Heart left ventricle (tissue), 16 donors: ENCODE data around the gene ARSG. TPM values are rescaled to one million over a fixed set of nuclear protein-coding genes. Genes with fewer than 3 reads are reported as not detected.

Source experiments
- ATAC-seq, 4 donors: fragments of 200-7000 bp; cut with Tn5 transposase; one replicate each; pipeline ENCODE4 v1.9.1; 2020 to 2022; ENCODE audit warnings: moderate library complexity in 4 of 4, mild to moderate bottlenecking in 3 of 4, moderate number of reproducible peaks in 1 of 4
- DNase-seq, 5 donors: peaks; one replicate each; pipeline ENCODE4 v3.0.0-alpha.2; 2020
- H3K27ac ChIP-seq, 12 donors: fragments of 200-600 bp; sonication (generic) in 4 of 12; one replicate each; pipeline versions ENCODE4 v1.5.0 to v1.8.0; 2016 to 2022; ENCODE audit warnings: mild to moderate bottlenecking in 2 of 12
- H3K27me3 ChIP-seq, 9 donors: fragments of 200-600 bp; sonication (generic) in 2 of 9; one replicate each; pipeline versions ENCODE4 v1.5.1 to v1.8.0; 2016 to 2022; ENCODE audit warnings: mild to moderate bottlenecking in 3 of 9
- H3K36me3 ChIP-seq, 9 donors: fragments of 200-600 bp; sonication (generic) in 2 of 9; one replicate each; pipeline versions ENCODE4 v1.5.0 to v1.8.0; 2018 to 2022; ENCODE audit warnings: mild to moderate bottlenecking in 2 of 9
- H3K4me1 ChIP-seq, 12 donors: fragments of 200-600 bp; sonication (generic) in 4 of 12; one replicate each; pipeline versions ENCODE4 v1.5.0 to v1.8.0; 2016 to 2022; ENCODE audit warnings: mild to moderate bottlenecking in 3 of 12
- H3K4me3 ChIP-seq, 12 donors: fragments of 200-600 bp; sonication (generic) in 4 of 12; one replicate each; pipeline versions ENCODE4 v1.5.0 to v1.8.0; 2017 to 2022; ENCODE audit warnings: mild to moderate bottlenecking in 9 of 12, moderate library complexity in 4 of 12
- H3K9me3 ChIP-seq, 12 donors: fragments of 200-600 bp; sonication (generic) in 4 of 12; one replicate each; pipeline versions ENCODE4 v1.5.0 to v1.8.0; 2016 to 2022; ENCODE audit warnings: mild to moderate bottlenecking in 1 of 12
- POLR2A ChIP-seq, 2 donors: fragments of 450-650 bp; IDR thresholded peaks; one replicate each; pipeline ENCODE4 v1.6.1; 2017; ENCODE audit warnings: antibody characterized with exemption in 2 of 2, mild to moderate bottlenecking in 2 of 2, moderate library complexity in 2 of 2
- WGBS, 4 donors: extraction: QIAGEN DNeasy Blood & Tissue Kit in 2 of 4; methylation state at CpG; one replicate each; pipeline versions ENCODE4 v1.1.5 to v1.1.7; 2013 to 2018; 5-methylcytosine and 5-hydroxymethylcytosine counted together
- intact Hi-C, 10 donors: fragments of 100-400 bp; cut with DNase I; formaldehyde crosslinking; loops; one replicate each; pipeline versions ENCODE4 v1.11.1 to v1.14.2; 2022
- polyA plus RNA-seq, 2 donors: library from polyadenylated mRNA; stranded (reverse); fragments of 200-250 nt; gene quantifications; one replicate each; pipeline ENCODE4 v1.2.3, GENCODE V29; 2013
- total RNA-seq, 9 donors: library from RNA; depleted of rRNA in 2 of 9; stranded (reverse); fragments of >200 nt in 2 of 9; fragmentation: NEBNext Ultra II Directional in 3 of 9; extraction: Animal tissue kit (Norgen Biotek cat#: 25700) in 3 of 9; gene quantifications; one replicate each; pipeline versions ENCODE4 v1.1.0 to v1.2.4, GENCODE V29; 2016 to 2023
- TF ChIP-seq, protein P1 (sequence below), 12 donors: fragments of 200-600 bp; sonication (generic) in 4 of 12; IDR thresholded peaks; one replicate each; pipeline versions ENCODE4 v1.5.0 to v1.8.0; 2018 to 2022; ENCODE audit warnings: antibody characterized with exemption in 12 of 12, mild to moderate bottlenecking in 5 of 12
- donor health status: ischemic (EF 13 %, LVEDD 7.1; RV severe dilation, severe dysfunction).
- donor health status: healthy with polysubstance abuse.
- donor health status: DM: no; HTN: yes; CAD: no.
- donor health status: DM: no; HTN: no; CAD: no.
- donor health status: ischemic (EF 25% LVEDD 6.9; RV normal size, moderate dysfunction).
- donor health status: ischemic (EF 25% LVEDD 5.7; RV mildly dilated, moderate dysfunction).
- donor health status: healthy.
- donor health status: DM: yes; HTN: yes; CAD: no.
- donor health status: ischemic (EF 35%, LVEDD 5.7; RV mildly dilated, moderate dysfunction).
- donor health status: nonischemic (EF 11% LVEDD 7.7; RV severe dilation, severe dysfunction).
- donor health status: DM: yes; HTN: yes; CAD: no.
- donor health status: PGD.
- donor health status: ischemic (EF 29% LVEDD 5.4; RV normal size, mild dysfunction).
- donor health status: nonischemic (EF 23%, LVEDD 6.1; RV moderate dilation, normal function).

Gene ARSG
- total and polyA plus RNA-seq, 11 donors: 1.2 to 4.9 (median 3.3) TPM

DNA sequence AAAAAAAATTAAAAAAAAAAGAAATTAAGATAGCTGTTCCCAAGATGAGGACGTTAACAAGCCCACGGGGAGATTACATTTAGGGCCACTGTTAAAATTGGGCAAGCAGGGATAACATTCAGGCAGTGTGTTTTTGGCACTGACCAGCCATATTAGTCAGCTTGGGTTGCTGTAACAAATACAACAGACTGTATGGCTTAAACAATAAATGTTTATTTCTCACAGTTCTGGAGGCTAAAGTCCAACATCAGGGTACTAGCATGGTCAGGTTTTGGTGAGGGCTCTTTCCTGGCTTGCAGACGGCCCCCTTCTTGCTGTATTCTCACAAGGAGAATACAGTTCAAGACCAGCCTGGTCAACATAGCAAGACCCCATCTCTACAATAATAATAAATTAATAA, 31.3 kb downstream of the ARSG start:
- TF ChIP-seq POLR2A (IDR thresholded peaks at IDR 0.05): no peak
- TF ChIP-seq, protein P1, sequence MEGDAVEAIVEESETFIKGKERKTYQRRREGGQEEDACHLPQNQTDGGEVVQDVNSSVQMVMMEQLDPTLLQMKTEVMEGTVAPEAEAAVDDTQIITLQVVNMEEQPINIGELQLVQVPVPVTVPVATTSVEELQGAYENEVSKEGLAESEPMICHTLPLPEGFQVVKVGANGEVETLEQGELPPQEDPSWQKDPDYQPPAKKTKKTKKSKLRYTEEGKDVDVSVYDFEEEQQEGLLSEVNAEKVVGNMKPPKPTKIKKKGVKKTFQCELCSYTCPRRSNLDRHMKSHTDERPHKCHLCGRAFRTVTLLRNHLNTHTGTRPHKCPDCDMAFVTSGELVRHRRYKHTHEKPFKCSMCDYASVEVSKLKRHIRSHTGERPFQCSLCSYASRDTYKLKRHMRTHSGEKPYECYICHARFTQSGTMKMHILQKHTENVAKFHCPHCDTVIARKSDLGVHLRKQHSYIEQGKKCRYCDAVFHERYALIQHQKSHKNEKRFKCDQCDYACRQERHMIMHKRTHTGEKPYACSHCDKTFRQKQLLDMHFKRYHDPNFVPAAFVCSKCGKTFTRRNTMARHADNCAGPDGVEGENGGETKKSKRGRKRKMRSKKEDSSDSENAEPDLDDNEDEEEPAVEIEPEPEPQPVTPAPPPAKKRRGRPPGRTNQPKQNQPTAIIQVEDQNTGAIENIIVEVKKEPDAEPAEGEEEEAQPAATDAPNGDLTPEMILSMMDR (IDR thresholded peaks at IDR 0.05): no peak
- H3K27ac ChIP-seq: no peak overlapping the region
- no peak for DNase-seq
- ATAC-seq: no peak
- no peaks in the 10 kb centered on the region for H3K9me3 ChIP-seq
- intact Hi-C loops: no loop called here
- no peaks in the 10 kb centered on the region for H3K36me3 ChIP-seq
- 72 to 93% (median 78%) methylated on average over 3 of the region's 3 CpGs for WGBS, 4 donors
- no peaks in the 10 kb centered on the region for H3K27me3 ChIP-seq
- H3K4me1 ChIP-seq: peaks cover 0 to 19% (median 0%) of the 10 kb centered on the region in 12 donors
- H3K4me3 ChIP-seq: no peak overlapping the region

GRCh38 chr17:68324114-68324513, 32.8 kb downstream of the ARSG start:
- TF ChIP-seq, protein P1 (IDR thresholded peaks at IDR 0.05): no peak
- TF ChIP-seq POLR2A (IDR thresholded peaks at IDR 0.05): no peak
- DNase-seq (no peak), ATAC-seq (no peak)
- intact Hi-C loops: no loop called here
- H3K4me3 ChIP-seq: no peak overlapping the region
- peaks cover 0 to 7% (median 0%) of the 10 kb centered on the region in 12 donors for H3K4me1 ChIP-seq
- no peaks in the 10 kb centered on the region for H3K9me3 ChIP-seq
- H3K27me3 ChIP-seq: no peaks in the 10 kb centered on the region
- 84 to 87% (median 85%) methylated on average over 10 of the region's 10 CpGs for WGBS, 4 donors
- H3K27ac ChIP-seq: no peak overlapping the region
- H3K36me3 ChIP-seq: no peaks in the 10 kb centered on the region

GRCh38 chr17:68324654-68325336, 33.5 kb downstream of the ARSG start:
- Histone ChIP-seq H3K27me3 (no peaks in the 10 kb centered on the region), H3K27ac (no peak overlapping the region), H3K4me3 (no peak overlapping the region), H3K4me1 (peaks cover 0 to 2% (median 0%) of the 10 kb centered on the region in 12 donors), H3K9me3 (no peaks in the 10 kb centered on the region), H3K36me3 (no peaks in the 10 kb centered on the region)
- 95 to 98% (median 97%) methylated on average over 8 of the region's 8 CpGs for WGBS, 4 donors
- DNase-seq (no peak), ATAC-seq (no peak)
- intact Hi-C loops: no loop called here
- no peak for TF ChIP-seq POLR2A (IDR thresholded peaks at IDR 0.05)
- TF ChIP-seq, protein P1 (IDR thresholded peaks at IDR 0.05): no peak

DNA sequence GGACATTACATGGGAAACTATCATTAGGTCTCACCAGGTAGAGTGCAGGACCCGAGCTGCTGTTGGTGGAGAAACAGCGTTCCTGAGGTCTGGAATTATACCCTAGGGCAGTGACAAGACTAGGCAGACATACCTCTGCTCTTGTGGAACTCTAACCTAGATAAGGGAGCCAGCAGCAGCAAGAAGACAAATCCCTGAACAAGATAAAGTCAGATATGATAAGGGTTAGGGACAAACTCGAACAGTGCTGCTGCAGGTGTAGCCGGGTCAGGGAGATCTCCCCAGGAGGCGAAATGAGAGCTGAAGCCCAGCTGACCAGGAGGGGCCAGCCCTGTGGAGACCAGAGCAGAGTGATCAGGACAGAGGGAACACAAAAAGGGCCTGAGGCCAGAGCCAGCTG, 34.7 kb downstream of the ARSG start:
- 66 to 77% (median 75%) methylated on average over 5 of the region's 5 CpGs for WGBS, 4 donors
- peaks cover 0 to 10% (median 0%) of the 10 kb centered on the region in 12 donors for H3K9me3 ChIP-seq

More for the DNA sequence above, 34.7 kb downstream of the ARSG start:
- intact Hi-C loops: no loop called here
- no peak for DNase-seq
- Histone ChIP-seq H3K27me3 (no peaks in the 10 kb centered on the region), H3K4me1 (no peaks in the 10 kb centered on the region), H3K4me3 (no peak overlapping the region), H3K27ac (no peak overlapping the region), H3K36me3 (no peaks in the 10 kb centered on the region)
- TF ChIP-seq, protein P1 (IDR thresholded peaks at IDR 0.05): no peak
- no peak for TF ChIP-seq POLR2A (IDR thresholded peaks at IDR 0.05)
- ATAC-seq: no peak
